ENCODE results near the gene CLEC16A. TPM values are rescaled to one million over a fixed set of nuclear protein-coding genes. Genes with fewer than 3 reads are reported as not detected.

Gene CLEC16A
- polyA plus RNA-seq, 3 donors: 3.4 to 12.0 (median 5.8) TPM

DNA sequence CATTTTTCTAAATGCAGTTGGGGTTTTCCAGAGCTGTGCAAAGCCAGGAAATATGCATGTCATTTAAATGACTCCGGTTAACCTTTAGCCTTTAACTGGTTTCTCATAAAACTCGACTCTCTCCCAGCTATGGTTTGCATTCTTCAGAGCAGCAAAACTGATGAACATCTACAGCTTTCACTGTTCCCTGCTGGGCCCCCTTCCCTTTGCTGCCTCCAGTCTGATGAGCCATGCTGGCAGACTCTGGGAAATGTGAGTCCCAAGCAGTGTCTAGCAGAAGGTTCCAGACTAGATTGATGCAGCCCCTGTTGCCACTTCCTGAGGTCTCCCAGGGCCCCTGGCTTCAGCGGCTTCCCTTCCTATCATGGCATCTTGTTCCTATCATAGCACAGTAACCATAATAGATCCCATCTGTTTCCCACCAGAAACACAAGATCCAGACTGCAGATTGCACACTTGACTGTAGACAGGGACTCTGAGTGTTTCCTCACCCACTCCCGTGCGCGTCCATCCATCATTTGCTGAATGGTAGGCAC is 135.4 kb downstream of the CLEC16A start:
- no peak for DNase-seq
- no peaks in the 10 kb centered on the region for H3K4me1 Mint-ChIP-seq
- Histone ChIP-seq H4K20me1 (ENCODE audit: insufficient read depth, low read length) (no peaks in the 10 kb centered on the region), H3K9me3 (replicated peaks in 1 of 2; ENCODE audit: control insufficient read depth in 1 of 2, insufficient read depth in 1 of 2, low read length in 2 of 2) (no peaks in the 10 kb centered on the region), H3K4me1 (ENCODE audit: control insufficient read depth in 1 of 2, insufficient read depth in 2 of 2, low read length in 2 of 2) (no peaks in the 10 kb centered on the region), H3K4me2 (replicated peaks; ENCODE audit: extremely low read depth, low read length, poor library complexity, severe bottlenecking) (no peak overlapping the region), H2AFZ (ENCODE audit: insufficient read depth, low read depth, low read length, poor library complexity, severe bottlenecking) (no peak overlapping the region), H3K27ac (ENCODE audit: low read depth in 1 of 2, low read length in 2 of 2) (no peak overlapping the region), H3K36me3 (replicated peaks in 1 of 2; ENCODE audit: control insufficient read depth in 1 of 2, insufficient read depth in 2 of 2, low read length in 2 of 2) (peaks cover 24 to 81% of the 10 kb centered on the region in 2 donors), H3K27me3 (ENCODE audit: control insufficient read depth in 2 of 2, insufficient read depth in 2 of 2, low read length in 2 of 2) (no peaks in the 10 kb centered on the region), H3K79me2 (ENCODE audit: insufficient read depth, low read length) (no peaks in the 10 kb centered on the region), H3K4me3 (replicated peaks in 1 of 3; ENCODE audit: low read depth in 2 of 3, low read length in 3 of 3) (no peak overlapping the region), H3K9ac (ENCODE audit: insufficient read depth, low read length, poor library complexity, severe bottlenecking) (no peak overlapping the region)
- no peak overlapping the region for H3K4me3 Mint-ChIP-seq
- peaks cover 0 to 2% (median 0%) of the 10 kb centered on the region in 7 donors for H3K9me3 Mint-ChIP-seq
- peaks cover 0 to 1% (median 0%) of the 10 kb centered on the region in 3 donors for H3K27me3 Mint-ChIP-seq (ENCODE audit: low read depth in 3 of 3)
- intact Hi-C loops (cut with micrococcal nuclease): no loop called here
- WGBS (ENCODE audit: insufficient coverage): 67% methylated on average over 6 of the region's 6 CpGs
- TF ChIP-seq, protein P1, sequence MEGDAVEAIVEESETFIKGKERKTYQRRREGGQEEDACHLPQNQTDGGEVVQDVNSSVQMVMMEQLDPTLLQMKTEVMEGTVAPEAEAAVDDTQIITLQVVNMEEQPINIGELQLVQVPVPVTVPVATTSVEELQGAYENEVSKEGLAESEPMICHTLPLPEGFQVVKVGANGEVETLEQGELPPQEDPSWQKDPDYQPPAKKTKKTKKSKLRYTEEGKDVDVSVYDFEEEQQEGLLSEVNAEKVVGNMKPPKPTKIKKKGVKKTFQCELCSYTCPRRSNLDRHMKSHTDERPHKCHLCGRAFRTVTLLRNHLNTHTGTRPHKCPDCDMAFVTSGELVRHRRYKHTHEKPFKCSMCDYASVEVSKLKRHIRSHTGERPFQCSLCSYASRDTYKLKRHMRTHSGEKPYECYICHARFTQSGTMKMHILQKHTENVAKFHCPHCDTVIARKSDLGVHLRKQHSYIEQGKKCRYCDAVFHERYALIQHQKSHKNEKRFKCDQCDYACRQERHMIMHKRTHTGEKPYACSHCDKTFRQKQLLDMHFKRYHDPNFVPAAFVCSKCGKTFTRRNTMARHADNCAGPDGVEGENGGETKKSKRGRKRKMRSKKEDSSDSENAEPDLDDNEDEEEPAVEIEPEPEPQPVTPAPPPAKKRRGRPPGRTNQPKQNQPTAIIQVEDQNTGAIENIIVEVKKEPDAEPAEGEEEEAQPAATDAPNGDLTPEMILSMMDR (IDR thresholded peaks at IDR 0.05): no peak
- peaks cover 62 to 70% of the 10 kb centered on the region in 2 donors for H3K36me3 Mint-ChIP-seq
- H3K27ac Mint-ChIP-seq: no peak overlapping the region

DNA sequence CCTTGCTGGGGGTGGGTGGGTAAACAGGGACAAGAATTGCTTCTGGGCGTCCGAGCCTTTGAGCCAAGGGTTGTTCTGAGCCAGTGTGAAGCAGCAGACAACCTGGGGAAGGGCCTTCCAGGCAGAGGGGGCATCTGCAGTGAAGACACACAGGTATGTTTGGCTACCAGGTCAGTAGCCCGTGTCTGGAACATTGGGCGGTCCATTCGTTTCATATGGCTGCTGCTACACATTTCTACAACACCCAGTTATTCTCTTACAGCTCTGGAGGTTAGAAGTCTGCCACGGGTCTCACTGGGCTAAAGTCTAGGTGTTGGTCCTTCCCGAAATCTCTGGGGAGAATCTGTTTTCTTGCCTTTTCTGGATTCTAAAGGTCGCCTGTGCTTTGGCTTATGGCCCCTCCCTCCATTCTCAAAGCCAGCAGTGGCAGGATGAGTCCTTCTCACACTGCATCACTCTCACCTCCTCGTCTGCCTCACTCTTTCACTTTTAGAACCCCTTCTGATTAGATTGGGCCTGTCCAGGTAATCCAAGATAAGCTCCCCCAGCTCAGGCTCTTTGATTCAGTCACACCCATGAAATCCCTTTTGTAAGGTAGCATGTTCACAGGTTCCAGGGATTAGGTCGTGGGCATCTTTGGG is 136.1 kb downstream of the CLEC16A start:
- H3K4me3 ChIP-seq (replicated peaks in 1 of 3; ENCODE audit: low read depth in 2 of 3, low read length in 3 of 3): no peak overlapping the region
- no peaks in the 10 kb centered on the region for H3K79me2 ChIP-seq (ENCODE audit: insufficient read depth, low read length)
- TF ChIP-seq, protein P1 (IDR thresholded peaks at IDR 0.05): no peak
- peaks cover 0 to 2% (median 0%) of the 10 kb centered on the region in 7 donors for H3K9me3 Mint-ChIP-seq
- WGBS (ENCODE audit: insufficient coverage): 96% methylated on average over 5 of the region's 10 CpGs
- intact Hi-C loops (cut with micrococcal nuclease): no loop called here
- no peak overlapping the region for H3K4me2 ChIP-seq (replicated peaks; ENCODE audit: extremely low read depth, low read length, poor library complexity, severe bottlenecking)
- no peak for DNase-seq
- no peaks in the 10 kb centered on the region for H4K20me1 ChIP-seq (ENCODE audit: insufficient read depth, low read length)
- H2AFZ ChIP-seq (ENCODE audit: insufficient read depth, low read depth, low read length, poor library complexity, severe bottlenecking): no peak overlapping the region
- no peak overlapping the region for H3K4me3 Mint-ChIP-seq
- peaks cover 0 to 1% (median 0%) of the 10 kb centered on the region in 3 donors for H3K27me3 Mint-ChIP-seq (ENCODE audit: low read depth in 3 of 3)
- peaks cover 67 to 73% of the 10 kb centered on the region in 2 donors for H3K36me3 Mint-ChIP-seq
- no peaks in the 10 kb centered on the region for H3K4me1 ChIP-seq (ENCODE audit: control insufficient read depth in 1 of 2, insufficient read depth in 2 of 2, low read length in 2 of 2)
- no peak overlapping the region for H3K27ac Mint-ChIP-seq
- no peaks in the 10 kb centered on the region for H3K27me3 ChIP-seq (ENCODE audit: control insufficient read depth in 2 of 2, insufficient read depth in 2 of 2, low read length in 2 of 2)
- H3K9me3 ChIP-seq (replicated peaks in 1 of 2; ENCODE audit: control insufficient read depth in 1 of 2, insufficient read depth in 1 of 2, low read length in 2 of 2): no peaks in the 10 kb centered on the region
- no peak overlapping the region for H3K9ac ChIP-seq (ENCODE audit: insufficient read depth, low read length, poor library complexity, severe bottlenecking)
- H3K4me1 Mint-ChIP-seq: no peaks in the 10 kb centered on the region
- H3K27ac ChIP-seq (ENCODE audit: low read depth in 1 of 2, low read length in 2 of 2): no peak overlapping the region
- H3K36me3 ChIP-seq (replicated peaks in 1 of 2; ENCODE audit: control insufficient read depth in 1 of 2, insufficient read depth in 2 of 2, low read length in 2 of 2): peaks cover 24 to 88% of the 10 kb centered on the region in 2 donors

Data from CD14-positive monocyte (primary cell).